Gastroesophageal sphincter (tissue), 3 donors: Measurements from ENCODE around the gene IFIT5.
A peak's percentile ranks its signal among the peaks of the same experiment; 100 is the strongest.

Experiments
- CTCF ChIP-seq, 4 experiments: fragments of 200-600 bp in 2 of 4; fragments of 450-650 bp in 2 of 4; sonication (generic) in 1 of 4; IDR thresholded peaks; one replicate each; pipeline ENCODE4 v1.5.1; 2017 to 2019; ENCODE audit warnings: antibody characterized with exemption in 4 of 4, mild to moderate bottlenecking in 2 of 4, moderate library complexity in 2 of 4
- POLR2A ChIP-seq, 2 donors: fragments of 450-650 bp; IDR thresholded peaks; one replicate each; pipeline ENCODE4 v1.6.1; 2017; ENCODE audit warnings: antibody characterized with exemption in 2 of 2, mild to moderate bottlenecking in 2 of 2, moderate library complexity in 1 of 2
- POLR2AphosphoS5 ChIP-seq: sonication (generic); formaldehyde crosslinking; IDR thresholded peaks from one replicate; pipeline ENCODE4 v1.6.1; 2017; ENCODE audit warnings: antibody characterized with exemption

GRCh38 chr10:89426230-89426868 lies 12.0 kb downstream of the IFIT5 start:
- TF ChIP-seq POLR2AphosphoS5, result no peak
- TF ChIP-seq CTCF (IDR thresholded peaks at IDR 0.05), result peak; percentile 80 to 94 (median 90)
- TF ChIP-seq POLR2A (IDR thresholded peaks at IDR 0.05), result no peak
